Measurements from ENCODE around the gene TTF1.

The TTF1 gene

GRCh38 chr9:132367613-132368313 lies 38.9 kb downstream of the TTF1 start:
- DNase-seq (ENCODE audit: extremely low read depth in 1 of 2, low read depth in 1 of 2), result no peak

- no peak for DNase-seq (ENCODE audit: extremely low read depth in 1 of 2, low read depth in 1 of 2)
Measured at GRCh38 chr9:132366481-132366880, 40.2 kb downstream of the TTF1 start.

DNA sequence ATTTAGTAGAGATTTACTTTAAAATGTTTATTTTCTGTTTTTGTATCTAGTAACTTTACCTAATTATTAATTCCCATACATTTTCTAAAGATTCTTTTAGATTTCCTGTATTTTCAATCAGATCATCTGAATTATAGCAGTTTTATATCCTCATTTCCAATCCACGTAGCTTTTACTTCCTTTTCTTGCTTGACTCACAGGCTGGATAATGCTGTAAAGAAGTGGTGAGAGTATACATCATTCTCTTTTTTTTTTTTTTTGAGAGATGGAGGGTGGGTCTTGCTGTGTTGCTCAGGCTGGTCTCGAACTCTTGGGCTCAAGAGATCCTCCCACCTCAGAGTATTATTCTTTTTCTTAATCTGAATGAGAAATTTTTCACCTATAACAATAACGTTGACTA lies 40.7 kb downstream of the TTF1 start:
- DNase-seq (ENCODE audit: extremely low read depth in 1 of 2, low read depth in 1 of 2), result no peak

DNA sequence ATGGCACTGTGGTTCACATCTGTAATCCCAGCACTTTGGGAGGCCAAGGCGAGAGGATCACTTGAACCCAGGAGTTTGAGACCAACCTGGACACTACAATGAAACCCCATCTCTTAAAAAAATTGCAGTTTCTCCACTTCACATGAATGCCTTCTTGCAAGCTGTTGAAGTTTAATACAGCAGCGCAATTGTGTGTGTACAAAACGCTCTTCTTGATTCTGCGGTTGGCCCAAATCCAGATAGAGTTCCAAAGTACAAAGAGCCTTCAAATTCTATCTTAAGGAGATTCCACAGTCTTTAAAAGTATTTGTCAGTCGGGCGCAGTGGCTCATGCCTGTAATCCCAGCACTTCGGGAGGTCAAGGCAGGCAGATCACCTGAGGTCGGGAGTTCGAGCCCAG lies 42.6 kb downstream of the TTF1 start:
- no peak for DNase-seq (ENCODE audit: extremely low read depth in 1 of 2, low read depth in 1 of 2)

- DNase-seq (ENCODE audit: extremely low read depth in 1 of 2, low read depth in 1 of 2), result no peak
Measured at GRCh38 chr9:132357764-132358163, 48.9 kb downstream of the TTF1 start.

DNA sequence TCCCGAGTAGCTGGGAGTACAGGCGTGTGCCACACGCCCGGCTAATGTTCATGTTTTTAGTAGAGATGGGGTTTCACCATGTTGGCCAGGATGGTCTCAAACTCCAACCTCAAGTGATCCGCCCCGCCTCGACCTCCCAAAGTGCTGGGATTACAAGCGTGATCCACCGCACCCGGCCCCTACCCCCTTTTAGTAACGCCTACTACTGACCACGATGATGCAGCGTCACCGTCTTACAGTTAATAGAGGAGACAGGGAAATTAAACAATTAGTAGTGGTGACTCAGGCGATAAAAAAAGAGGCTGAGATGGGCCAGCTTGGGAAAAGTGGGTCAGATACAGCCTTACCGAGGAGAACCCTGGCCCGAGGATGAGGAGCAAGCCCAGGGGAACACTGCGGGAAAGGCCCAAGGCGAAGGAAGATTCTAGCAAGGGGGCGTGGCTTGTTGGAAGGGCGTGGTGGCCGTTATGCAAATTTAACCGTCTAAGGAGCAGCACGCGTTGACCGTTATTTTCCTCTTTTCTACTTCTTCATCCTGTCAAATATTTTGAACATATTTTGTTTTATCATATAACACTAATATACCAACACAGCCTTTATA lies 50.2 kb downstream of the TTF1 start:
- no peak for DNase-seq (ENCODE audit: extremely low read depth in 1 of 2, low read depth in 1 of 2)

DNA sequence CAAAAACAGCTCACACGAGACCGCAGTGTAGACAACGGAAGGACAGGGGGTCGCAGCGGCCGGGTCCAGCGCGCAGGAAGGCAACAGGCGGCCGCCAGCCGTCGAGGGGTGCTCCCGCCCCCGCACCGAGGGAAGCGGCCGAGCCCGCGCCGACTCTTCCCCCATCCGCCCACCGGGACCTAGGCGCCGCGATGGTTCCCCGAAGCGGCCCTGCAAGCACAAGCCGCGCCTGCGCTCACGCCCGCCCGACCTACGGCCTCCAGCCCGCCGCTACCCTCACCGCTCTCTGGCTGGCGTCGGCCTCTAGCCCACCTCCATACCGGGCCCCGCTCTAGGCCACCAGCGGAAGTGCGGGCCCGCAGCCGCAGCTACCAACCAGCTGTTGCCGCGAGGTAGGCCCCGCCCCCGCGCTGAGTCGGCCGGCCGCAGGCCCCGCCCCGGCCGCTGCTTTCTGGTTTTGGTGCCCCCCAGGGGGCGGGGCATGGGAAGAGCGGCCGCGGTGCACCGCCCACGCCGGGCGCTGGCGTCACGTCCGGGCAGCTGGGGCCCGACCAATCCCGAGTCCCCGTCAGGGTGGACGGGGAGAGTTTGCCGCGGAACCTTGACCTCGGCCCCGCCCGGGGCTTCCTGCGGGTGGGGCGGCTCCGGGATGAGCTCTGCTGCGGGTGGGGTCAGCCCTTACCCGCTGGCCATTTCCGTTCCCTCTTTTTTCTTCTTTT lies 51.8 kb downstream of the TTF1 start, which contains the start of gene SETX:
Gene SETX, minus strand, starts transcription at position 350 of the 719 bp plus-strand sequence. CDS start 5,558 bp downstream, outside the sequence.
- DNase-seq (ENCODE audit: extremely low read depth in 1 of 2, low read depth in 1 of 2), result peak; percentile 85 to 95

- DNase-seq (ENCODE audit: extremely low read depth in 1 of 2, low read depth in 1 of 2), result no peak
Measured at GRCh38 chr9:132351404-132352045, 55.1 kb downstream of the TTF1 start.

GRCh38 chr9:132350861-132351315 lies 55.8 kb downstream of the TTF1 start:
- no peak for DNase-seq (ENCODE audit: extremely low read depth in 1 of 2, low read depth in 1 of 2)

DNA sequence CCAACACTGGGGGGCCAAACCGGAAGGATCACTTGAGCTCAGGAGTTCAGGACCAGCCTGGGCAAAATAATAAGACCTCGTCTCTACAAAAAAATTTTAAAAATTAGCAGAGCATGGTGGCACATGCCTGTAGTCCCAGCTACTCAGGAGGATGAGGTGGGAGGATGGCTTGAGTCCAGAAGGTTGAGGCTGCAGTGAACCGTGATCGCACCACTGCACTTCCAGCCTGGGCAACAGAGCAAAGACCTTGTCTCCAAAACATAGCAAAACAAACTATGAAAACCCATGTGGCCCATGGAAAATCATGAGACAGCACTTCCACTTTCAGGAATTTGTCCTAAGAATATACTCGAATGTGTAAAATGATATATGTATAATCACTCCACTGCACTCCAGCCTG lies 58.0 kb downstream of the TTF1 start:
- no peak for DNase-seq (ENCODE audit: extremely low read depth in 1 of 2, low read depth in 1 of 2)

- DNase-seq (ENCODE audit: extremely low read depth in 1 of 2, low read depth in 1 of 2), result no peak
Measured at GRCh38 chr9:132346177-132346576, 60.5 kb downstream of the TTF1 start.

GRCh38 chr9:132341177-132341840 lies 65.3 kb downstream of the TTF1 start:
- no peak for DNase-seq (ENCODE audit: extremely low read depth in 1 of 2, low read depth in 1 of 2)

DNA sequence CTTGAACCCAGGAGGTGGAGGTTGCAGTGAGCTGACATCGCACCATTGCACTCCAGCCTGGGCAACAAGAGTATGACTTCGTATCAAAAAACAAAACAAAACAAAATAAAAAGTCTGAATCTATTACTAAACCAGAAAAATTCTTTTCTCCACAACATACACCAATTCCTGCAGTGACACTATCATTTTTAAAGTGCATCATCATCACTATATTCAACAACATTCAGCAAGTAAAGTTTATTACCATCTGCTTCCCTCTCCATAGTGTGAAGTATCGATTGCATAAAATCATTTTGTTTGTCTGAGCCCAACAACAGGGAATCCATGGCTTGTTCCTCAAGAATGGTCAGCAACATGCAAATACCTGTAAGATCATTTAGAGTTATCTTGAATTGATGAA lies 72.3 kb downstream of the TTF1 start:
- no peak for DNase-seq (ENCODE audit: extremely low read depth in 1 of 2, low read depth in 1 of 2)

- no peak for DNase-seq (ENCODE audit: extremely low read depth in 1 of 2, low read depth in 1 of 2)
Measured at GRCh38 chr9:132333556-132333955, 73.1 kb downstream of the TTF1 start.

DNA sequence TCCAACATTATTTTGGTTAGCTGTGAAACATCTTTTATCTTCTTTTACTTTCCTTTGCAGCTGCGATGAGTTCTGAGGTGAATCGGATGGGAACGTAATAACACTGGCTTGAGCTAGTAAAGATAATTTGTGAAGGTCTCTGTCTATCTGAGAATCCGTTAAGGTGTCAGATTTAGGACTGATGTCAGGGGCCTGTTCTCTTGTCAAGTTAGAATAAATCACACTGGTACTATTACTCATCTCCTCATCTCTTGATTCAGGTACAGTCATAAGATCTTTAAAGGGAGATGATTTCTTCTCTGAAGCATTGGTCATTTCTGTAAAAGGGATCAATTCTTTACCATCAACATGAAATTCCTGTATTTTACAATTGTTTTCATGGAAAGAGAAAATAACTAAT lies 78.1 kb downstream of the TTF1 start:
- DNase-seq (ENCODE audit: extremely low read depth in 1 of 2, low read depth in 1 of 2), result no peak

GRCh38 chr9:132327537-132327936 lies 79.1 kb downstream of the TTF1 start:
- no peak for DNase-seq (ENCODE audit: extremely low read depth in 1 of 2, low read depth in 1 of 2)

All from activated CD8-positive, alpha-beta memory T cell treated with anti-CD3 and anti-CD28 coated beads for 1 hour (primary cell).